Measurements from ENCODE around the gene PROSER3.

DNA sequence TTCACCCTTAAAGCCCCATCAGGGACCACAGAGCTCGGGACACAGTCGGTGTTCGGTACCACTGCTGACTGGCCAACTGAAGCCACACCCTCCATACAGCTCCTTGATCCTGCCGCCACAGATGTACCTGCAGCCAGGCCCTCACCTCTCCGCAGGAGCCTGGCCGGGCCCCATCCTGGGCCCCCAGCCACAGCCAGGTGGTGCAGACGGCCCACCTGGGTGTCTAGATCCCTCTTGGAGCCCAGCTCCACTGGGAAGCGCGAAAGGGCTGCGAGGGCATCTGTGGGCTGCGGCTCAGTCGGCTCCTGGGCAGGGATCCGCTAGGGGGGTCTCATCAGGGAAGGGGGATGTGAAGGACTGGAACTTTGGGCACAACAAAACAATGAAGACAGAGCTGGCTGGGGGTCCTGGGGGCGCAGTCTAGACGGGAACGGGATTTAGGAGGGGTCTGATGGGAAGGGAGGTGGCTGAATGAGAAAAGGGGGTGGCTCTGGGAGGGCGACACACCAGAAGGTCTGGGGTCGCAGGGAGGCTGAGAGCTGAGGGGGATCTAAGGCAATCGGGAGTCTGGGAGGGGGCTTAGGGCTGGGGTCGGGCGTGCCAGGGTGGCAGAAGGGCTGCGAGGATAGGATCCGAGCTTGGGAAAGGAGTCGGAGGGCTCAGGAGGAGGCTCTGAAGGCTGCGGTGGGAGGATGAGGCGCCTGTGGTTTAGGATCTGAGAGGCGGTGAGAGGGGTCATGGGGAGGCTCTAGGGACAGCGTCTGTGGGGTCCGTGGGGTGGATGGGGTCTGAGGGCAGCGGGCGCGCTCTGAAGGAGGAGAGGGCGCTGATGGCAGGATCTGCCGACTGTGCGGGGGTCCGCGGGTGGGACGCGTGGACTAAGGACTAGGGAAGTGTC, 38.9 kb downstream of the PROSER3 start:
- TF ChIP-seq, protein P1, sequence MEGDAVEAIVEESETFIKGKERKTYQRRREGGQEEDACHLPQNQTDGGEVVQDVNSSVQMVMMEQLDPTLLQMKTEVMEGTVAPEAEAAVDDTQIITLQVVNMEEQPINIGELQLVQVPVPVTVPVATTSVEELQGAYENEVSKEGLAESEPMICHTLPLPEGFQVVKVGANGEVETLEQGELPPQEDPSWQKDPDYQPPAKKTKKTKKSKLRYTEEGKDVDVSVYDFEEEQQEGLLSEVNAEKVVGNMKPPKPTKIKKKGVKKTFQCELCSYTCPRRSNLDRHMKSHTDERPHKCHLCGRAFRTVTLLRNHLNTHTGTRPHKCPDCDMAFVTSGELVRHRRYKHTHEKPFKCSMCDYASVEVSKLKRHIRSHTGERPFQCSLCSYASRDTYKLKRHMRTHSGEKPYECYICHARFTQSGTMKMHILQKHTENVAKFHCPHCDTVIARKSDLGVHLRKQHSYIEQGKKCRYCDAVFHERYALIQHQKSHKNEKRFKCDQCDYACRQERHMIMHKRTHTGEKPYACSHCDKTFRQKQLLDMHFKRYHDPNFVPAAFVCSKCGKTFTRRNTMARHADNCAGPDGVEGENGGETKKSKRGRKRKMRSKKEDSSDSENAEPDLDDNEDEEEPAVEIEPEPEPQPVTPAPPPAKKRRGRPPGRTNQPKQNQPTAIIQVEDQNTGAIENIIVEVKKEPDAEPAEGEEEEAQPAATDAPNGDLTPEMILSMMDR (IDR thresholded peaks at IDR 0.05; ENCODE audit: poor library complexity): no peak
- TF ChIP-seq EZH2 (IDR thresholded peaks at IDR 0.05; ENCODE audit: borderline replicate concordance): no peak
- no peak for TF ChIP-seq EZH2phosphoT487 (IDR thresholded peaks at IDR 0.05; ENCODE audit: low read depth, severe bottlenecking, unreplicated experiment)
